ENCODE data around the gene ZSCAN10.
"Not testable (repeated sequence)": the region's sequence is repeated elsewhere in the genome, so short reads cannot be mapped to it uniquely, and the experiment has no call there.

The ZSCAN10 gene

DNA sequence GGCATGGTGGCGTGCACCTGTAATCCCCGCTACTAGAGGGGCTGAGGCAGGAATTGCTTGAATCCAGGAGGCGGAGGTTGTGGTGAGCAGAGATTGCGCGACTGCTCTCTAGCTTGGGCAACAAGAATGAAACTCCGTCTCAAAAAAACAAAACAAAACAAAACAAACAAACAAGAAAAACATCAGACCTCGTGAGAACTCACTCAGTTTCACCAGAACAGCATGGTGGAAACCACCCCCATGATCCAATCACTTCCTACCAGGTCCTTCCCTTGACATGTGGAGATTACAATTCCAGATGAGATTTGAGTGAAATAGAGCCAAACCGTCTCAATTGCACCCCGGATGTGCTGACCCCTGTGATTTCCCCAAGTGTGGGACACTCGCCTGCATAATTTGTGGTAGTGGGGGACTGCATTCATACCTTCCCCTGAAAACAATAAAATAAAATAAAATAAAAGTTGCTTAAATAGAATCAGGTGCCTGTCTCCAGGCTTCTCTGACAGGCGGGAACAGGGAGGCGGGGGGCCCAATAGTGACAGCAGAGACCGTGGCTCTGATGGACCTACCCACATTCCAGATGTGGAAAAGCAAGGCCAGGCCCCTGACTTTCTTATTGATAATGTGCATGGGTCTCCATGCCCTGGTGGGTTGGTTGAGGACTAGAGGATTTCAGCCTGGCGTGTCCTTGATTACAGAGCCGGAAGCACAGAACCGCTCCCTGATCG, 13.1 kb downstream of the ZSCAN10 start:
- no peak for DNase-seq (ENCODE audit: low read depth)

DNA sequence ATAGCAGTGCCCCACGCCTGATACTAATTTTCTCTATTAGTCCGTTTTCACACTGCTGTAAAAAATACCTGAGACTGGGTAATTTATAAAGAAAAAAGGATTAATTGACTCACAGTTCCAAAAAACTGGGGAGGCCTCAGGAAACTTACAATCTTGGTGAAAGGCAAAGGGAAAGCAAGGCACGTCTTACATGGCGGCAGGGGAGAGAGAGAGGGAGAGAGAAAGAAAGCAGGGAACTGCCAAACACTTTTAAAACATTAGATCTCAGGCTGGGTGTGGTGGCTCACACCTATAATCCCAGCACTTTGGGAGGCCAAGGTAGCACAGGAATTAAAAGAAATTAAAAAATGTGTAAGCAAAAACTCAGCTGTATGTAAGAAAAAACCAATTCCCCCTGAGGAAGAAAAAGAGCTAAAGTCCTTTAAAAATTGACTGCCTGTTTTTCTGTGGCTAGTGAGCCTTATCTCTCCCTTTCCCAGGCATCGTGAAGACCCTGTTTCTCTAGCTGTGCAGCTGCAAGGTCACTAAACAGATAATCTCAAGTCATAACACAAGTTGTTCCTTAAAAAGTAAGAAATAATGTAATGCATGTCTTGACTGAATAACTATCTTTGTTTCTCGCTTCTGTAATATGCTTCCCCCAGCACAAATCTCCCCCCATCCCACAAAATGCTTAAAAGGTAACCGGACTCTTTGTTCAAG, 14.0 kb downstream of the ZSCAN10 start:
- no peak for DNase-seq (ENCODE audit: low read depth)

- DNase-seq (ENCODE audit: low read depth): no peak
Measured at GRCh38 chr16:3084491-3084890, 14.6 kb downstream of the ZSCAN10 start.

DNA sequence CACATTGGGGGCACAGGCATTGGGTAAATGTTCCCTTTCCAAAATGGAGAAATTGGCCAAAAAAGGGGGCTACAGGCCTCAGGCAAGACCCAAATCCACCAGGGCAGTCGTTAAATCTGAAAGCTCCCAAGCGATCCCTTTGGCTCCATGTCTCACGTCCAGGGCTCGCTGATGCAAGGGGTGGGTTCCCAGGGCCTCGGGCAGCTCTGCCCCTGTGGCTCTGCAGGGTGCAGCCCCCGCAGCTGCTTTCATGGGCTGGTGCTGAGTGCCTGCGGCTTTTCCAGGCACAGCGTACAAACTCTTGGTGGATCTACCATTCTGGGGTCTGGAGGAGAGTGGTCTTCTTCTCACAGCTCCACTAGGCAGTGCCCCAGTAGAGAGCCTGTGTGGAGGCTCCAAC, 15.7 kb downstream of the ZSCAN10 start:
- DNase-seq (ENCODE audit: low read depth): not testable (repeated sequence)

GRCh38 chr16:3081957-3082356, 17.1 kb downstream of the ZSCAN10 start:
- DNase-seq (ENCODE audit: low read depth): not testable (repeated sequence)

DNA sequence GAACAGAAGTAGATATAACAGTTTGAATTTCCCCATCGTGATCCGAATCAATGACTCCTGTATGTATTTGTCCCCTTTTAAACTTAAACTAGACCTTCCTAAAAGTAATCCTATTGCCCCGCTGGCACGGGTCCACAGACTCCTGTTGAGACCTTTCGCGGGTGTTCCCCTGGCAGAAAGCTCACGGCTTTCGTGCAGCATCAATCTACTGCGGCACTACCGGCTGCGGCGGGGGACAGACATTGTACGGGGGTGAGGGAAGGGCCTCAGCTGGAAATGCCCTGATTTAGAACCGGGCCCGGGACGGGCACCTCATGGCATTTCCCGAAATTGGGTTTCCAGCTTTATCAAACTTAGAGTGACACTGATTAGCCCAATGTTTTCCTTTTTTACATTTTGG, 19.1 kb downstream of the ZSCAN10 start:
- DNase-seq (ENCODE audit: low read depth): no peak

- no peak for DNase-seq (ENCODE audit: low read depth)
Measured at GRCh38 chr16:3076577-3076976, 22.5 kb downstream of the ZSCAN10 start.

- DNase-seq (ENCODE audit: low read depth): not testable (repeated sequence)
Measured at GRCh38 chr16:3075946-3076345, 23.1 kb downstream of the ZSCAN10 start.

DNA sequence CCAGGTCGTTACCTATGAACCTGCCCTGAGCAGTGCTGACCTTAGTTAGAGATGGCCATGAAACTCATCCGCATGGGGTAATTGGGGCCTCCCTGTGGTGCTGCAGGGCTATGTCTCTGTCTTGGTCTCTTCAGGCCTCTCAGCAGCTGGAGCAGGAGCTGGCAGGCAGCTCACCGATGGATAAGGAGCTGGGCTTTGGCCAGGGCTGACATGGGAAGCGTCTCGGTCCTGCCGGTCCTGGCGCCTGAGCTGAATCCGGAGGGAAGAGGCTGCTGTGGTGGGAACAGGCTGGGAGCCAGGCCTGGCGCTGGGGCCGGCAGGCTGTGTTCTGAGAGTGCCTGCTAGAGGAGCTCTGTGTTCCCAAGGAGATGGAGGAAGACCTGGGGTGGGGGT, 23.6 kb downstream of the ZSCAN10 start:
- DNase-seq (ENCODE audit: low read depth): no peak

DNA sequence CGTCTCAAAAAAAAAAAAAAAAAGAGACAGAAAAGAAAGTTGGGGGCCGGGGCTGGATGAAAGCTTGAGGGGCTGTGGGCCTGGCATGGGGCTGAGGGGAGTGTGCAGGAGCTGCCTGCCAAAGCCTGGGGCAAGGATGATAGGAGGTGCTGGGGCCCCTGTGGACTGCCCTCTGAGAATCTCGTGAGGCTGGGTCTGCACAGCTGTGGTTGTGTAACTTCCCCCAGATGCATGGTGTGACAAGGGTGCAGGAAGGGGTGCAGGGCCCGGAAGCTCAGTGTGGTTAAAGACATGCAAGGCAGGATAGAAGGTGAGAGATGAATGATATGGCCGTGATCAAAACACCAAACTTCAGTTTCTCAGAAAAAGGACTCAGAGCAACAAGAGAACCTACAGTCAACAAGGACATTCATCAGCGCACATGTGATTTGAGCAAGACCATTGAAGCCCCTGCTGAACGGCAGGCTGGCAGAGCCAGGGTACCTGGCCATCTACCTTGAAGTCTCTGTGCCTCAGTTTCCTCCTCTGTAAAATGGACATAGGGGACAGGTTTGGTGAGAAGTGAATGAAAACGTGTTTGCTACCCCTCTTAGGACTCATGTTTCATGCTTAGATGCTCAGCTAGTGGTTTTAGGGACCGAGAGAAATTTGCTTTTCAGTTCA, 24.1 kb downstream of the ZSCAN10 start:
- no peak for DNase-seq (ENCODE audit: low read depth)

DNA sequence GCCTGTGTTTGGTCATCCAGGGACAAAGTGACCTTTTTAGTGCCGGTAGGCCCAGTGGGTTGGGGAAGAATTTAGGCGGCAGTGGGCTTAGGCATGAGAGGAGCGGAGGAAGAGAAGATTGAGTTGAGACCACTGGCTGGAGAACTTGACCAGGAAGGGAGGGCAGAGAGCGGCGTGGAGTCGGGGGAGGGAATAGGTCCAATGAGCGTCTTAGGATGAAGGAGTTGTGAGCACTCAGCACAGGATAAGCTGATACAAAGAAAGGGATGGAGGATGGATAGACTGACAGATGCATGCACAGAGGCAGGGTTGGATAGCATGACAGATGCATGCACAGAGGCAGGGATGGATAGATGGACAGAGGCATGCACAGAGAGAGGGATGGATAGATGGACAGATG, 25.6 kb downstream of the ZSCAN10 start:
- no peak for DNase-seq (ENCODE audit: low read depth)

DNA sequence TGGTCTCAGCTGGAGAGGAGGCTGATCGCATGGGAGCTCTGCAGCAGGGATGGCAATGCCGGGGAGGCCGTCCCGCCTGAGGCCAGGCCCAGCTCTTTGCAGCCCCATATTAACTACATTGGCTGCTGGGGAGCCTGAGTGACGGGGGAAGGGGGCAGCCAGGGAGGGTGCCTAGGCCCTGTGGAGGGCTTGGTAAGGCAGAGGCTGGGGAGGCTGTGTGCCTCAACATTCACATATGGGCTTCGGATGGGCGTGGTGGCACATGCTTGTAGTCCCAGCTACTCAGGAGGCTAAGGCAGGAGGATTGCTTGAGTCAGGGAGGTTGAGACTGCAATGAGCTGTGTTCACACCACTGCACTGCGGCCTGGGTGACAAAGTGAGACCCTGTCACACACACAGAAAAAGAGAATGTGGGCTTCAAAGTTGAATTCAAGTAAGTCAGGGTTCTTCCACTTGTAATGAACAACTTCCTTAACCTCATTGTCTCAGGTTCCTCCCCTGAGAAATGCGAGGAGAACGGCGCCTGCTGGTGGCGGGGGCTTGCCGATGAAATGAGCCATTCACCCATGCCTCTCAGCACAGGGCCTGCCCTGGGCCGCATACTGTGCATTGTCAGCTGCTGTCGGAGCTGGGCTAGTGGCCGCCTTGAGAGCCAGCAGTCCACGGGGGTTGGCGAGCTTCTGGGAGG, 26.4 kb downstream of the ZSCAN10 start:
- not testable (repeated sequence) for DNase-seq (ENCODE audit: low read depth)

- DNase-seq (ENCODE audit: low read depth): not testable (repeated sequence)
Measured at GRCh38 chr16:3072148-3072547, 26.9 kb downstream of the ZSCAN10 start.

GRCh38 chr16:3071655-3072054, 27.4 kb downstream of the ZSCAN10 start:
- DNase-seq (ENCODE audit: low read depth): no peak

DNA sequence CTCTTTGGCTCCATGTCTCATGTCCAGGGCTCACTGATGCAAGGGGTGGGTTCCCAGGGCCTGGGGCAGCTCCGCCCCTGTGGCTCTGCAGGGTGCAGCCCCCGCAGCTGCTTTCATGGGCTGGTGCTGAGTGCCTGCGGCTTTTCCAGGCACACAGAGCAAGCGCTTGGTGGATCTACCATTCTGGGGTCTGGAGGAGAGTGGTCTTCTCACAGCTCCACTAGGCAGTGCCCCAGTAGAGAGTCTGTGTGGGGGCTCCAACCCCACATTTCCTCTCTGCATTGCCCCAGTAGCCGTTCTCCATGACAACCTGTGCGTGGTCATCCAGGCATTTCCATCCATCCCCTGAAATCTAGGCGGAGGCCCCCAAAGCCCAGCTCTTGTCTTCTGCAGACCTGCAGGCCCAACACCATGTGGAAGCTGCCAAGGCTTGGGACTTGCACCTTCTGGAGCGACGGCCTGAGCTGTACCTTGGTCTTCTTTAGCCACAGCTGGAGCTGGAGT, 28.4 kb downstream of the ZSCAN10 start:
- no peak for DNase-seq (ENCODE audit: low read depth)

DNA sequence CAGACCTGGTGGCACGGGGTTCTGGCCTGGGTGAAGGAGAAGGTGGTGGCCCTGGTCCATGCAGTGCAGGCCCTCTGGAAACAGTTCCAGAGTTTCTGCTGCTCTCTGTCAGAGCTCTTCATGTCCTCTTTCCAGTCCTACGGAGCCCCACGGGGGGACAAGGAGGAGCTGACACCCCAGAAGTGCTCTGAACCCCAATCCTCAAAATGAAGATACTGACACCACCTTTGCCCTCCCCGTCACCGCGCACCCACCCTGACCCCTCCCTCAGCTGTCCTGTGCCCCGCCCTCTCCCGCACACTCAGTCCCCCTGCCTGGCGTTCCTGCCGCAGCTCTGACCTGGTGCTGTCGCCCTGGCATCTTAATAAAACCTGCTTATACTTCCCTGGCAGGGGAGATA, 29.9 kb downstream of the ZSCAN10 start:
- DNase-seq (ENCODE audit: low read depth): not testable (repeated sequence)

- no peak for DNase-seq (ENCODE audit: low read depth)
Measured at GRCh38 chr16:3068487-3068886, 30.6 kb downstream of the ZSCAN10 start.

DNA sequence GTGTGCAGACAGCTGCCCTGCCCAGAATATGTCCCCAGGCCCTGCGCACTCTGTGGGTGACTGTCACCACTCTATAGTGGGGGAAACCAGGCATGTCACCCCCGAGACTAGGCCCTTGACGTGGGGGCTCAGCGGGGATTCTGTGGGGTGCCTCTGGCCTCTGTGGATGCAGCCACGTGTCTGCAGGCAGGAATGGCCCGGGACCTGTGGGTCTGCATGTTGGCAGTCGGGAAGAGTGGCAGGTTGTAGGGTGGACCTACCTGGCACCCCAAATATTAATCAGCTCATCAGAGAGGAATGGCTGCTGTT, 32.7 kb downstream of the ZSCAN10 start:
- no peak for DNase-seq (ENCODE audit: low read depth)

DNA sequence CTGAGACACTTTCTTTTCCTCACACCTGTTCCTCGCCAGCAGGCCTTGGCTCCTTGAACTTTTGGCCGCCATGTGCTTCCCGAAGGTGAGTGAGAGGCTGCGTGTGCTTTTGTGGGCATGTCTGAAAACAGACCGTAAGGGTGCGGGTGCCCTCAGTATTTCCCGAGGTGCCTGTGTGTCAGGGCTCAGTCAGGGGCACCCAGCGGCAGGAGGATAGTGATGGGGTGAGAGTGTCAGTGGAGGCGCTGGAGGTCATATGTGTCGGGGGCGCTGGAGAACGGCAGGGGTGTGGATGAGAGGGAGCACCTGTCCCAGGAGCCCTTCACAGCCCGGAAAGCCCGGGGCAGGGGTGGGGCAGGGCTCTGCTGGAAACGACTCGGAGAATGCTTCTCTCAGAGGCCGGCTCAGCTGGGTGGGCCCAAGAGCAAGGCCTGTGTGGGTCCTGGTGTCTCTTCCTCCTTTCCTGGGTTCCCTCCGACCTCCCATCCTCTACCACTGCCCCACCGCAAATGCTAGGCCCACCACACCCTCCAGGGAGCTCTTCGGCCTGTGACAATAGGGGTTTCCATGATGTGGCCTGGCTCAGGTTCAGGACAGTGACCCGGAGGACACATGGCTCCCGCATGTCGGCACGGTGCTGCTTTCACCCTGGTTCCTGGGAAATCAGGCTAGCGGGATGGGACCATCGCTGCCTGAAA, 33.2 kb downstream of the ZSCAN10 start:
- no peak for DNase-seq (ENCODE audit: low read depth)

DNA sequence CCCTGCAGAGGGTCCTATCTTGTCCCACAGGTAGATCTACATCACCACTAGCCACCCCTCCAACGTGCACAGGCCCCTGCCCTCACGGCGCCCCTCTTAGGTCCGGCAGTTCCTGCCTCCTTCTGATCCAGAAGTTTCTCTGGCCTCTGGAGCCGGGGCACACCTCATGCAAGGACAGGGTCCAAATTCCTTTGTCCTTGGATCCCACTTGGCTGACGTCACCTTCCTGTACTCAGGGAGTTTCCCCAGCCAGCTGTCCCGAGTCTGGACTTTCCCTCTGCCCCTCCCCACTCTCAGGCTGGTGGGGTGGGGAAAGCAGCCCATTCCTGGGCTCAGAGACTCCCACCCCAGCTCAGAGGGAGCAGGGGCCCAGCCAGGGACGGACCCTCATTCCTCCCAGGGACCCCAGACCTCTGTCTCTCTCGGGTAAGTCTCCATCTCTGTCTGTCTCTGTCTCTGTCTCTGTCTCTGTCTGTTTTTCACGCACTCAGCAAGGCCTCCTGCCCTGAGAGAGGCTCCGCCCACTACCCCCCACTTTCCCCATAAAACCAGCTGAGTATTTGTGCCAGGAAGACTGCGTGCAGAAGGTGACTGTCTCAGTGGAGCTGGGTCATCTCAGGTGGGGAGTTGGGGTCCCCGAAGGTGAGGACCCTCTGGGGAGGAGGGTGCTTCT, 33.9 kb downstream of the ZSCAN10 start, which contains the start of gene IL32:
Gene IL32 (plus strand): TSS at position 572 of the 673 bp plus-strand sequence. CDS start 172 bp downstream, outside the sequence.
- peak; percentile 67 for DNase-seq (ENCODE audit: low read depth)
